Skeletal muscle satellite cell (primary cell): ENCODE data around the gene TEAD4.
A peak's percentile ranks its signal among the peaks of the same experiment; 100 is the strongest.

Experiments used
- H3K27me3 ChIP-seq: 2 replicates; pipeline ENCODE4 v1.7.0; 2013; ENCODE audit warnings: low read length; ENCODE audit not compliant: control insufficient read depth, insufficient read depth
- H3K36me3 ChIP-seq: 2 replicates; pipeline ENCODE4 v1.7.0; 2013; ENCODE audit warnings: mild to moderate bottlenecking, control low read depth, low read length; ENCODE audit not compliant: insufficient read depth
- H3K4me1 ChIP-seq: 2 replicates; pipeline ENCODE4 v1.7.0; 2013; ENCODE audit warnings: low read length; ENCODE audit not compliant: control insufficient read depth, insufficient read depth
- H3K4me2 ChIP-seq: 2 replicates; pipeline ENCODE4 v1.7.0; 2013; ENCODE audit warnings: mild to moderate bottlenecking, low read length
- H3K4me3 ChIP-seq: 2 replicates; pipeline ENCODE4 v1.7.0; 2013; ENCODE audit warnings: low read length
- H3K9ac ChIP-seq: 2 replicates; pipeline ENCODE4 v1.7.0; 2013; ENCODE audit warnings: mild to moderate bottlenecking, low read depth, low read length, moderate library complexity
- H3K9me3 ChIP-seq: replicated peaks from 2 replicates; pipeline ENCODE4 v1.7.0; 2013; ENCODE audit warnings: mild to moderate bottlenecking, control low read depth, low read length

Gene TEAD4

GRCh38 chr12:2960996-2961616, 1.9 kb downstream of the TEAD4 start:
- Histone ChIP-seq H3K9me3 (no peaks in the 10 kb centered on the region), H3K4me1 (peaks cover 47% of the 10 kb centered on the region), H3K36me3 (peaks cover 6% of the 10 kb centered on the region), H3K27me3 (no peaks in the 10 kb centered on the region), H3K4me3 (peak overlapping the region; percentile 89), H3K4me2 (peak overlapping the region; percentile 85), H3K9ac (peak overlapping the region; percentile 88)

GRCh38 chr12:2961705-2962104, 2.5 kb downstream of the TEAD4 start:
- Histone ChIP-seq H3K9me3 (no peaks in the 10 kb centered on the region), H3K4me1 (peaks cover 47% of the 10 kb centered on the region), H3K27me3 (no peaks in the 10 kb centered on the region), H3K4me3 (peak overlapping the region; percentile 89), H3K36me3 (peaks cover 6% of the 10 kb centered on the region), H3K4me2 (peak overlapping the region; percentile 85), H3K9ac (no peak overlapping the region)

GRCh38 chr12:2963154-2963759, 4.1 kb downstream of the TEAD4 start:
- H3K9me3 ChIP-seq = no peaks in the 10 kb centered on the region
- peak overlapping the region; percentile 83 for H3K4me2 ChIP-seq
- H3K4me3 ChIP-seq = no peak overlapping the region
- peaks cover 40% of the 10 kb centered on the region for H3K4me1 ChIP-seq
- no peak overlapping the region for H3K9ac ChIP-seq
- H3K27me3 ChIP-seq = no peaks in the 10 kb centered on the region
- peaks cover 6% of the 10 kb centered on the region for H3K36me3 ChIP-seq

- Histone ChIP-seq H3K4me3 (peak overlapping the region; percentile 59), H3K4me1 (peaks cover 38% of the 10 kb centered on the region), H3K9me3 (no peaks in the 10 kb centered on the region), H3K4me2 (peak overlapping the region; percentile 83), H3K36me3 (peaks cover 6% of the 10 kb centered on the region), H3K27me3 (no peaks in the 10 kb centered on the region), H3K9ac (peak overlapping the region; percentile 55)
These were observed 4.6 kb downstream of the TEAD4 start for GRCh38 chr12:2963760-2964292.

- Histone ChIP-seq H3K9me3 (no peaks in the 10 kb centered on the region), H3K9ac (no peak overlapping the region), H3K4me2 (no peak overlapping the region), H3K36me3 (peaks cover 11% of the 10 kb centered on the region), H3K4me3 (no peak overlapping the region), H3K27me3 (no peaks in the 10 kb centered on the region), H3K4me1 (peaks cover 24% of the 10 kb centered on the region)
These were observed 8.5 kb downstream of the TEAD4 start for GRCh38 chr12:2967651-2968050.

GRCh38 chr12:2970744-2971143, 11.5 kb downstream of the TEAD4 start:
- Histone ChIP-seq H3K27me3 (no peaks in the 10 kb centered on the region), H3K9me3 (no peaks in the 10 kb centered on the region), H3K36me3 (peaks cover 5% of the 10 kb centered on the region), H3K9ac (no peak overlapping the region), H3K4me2 (no peak overlapping the region), H3K4me3 (no peak overlapping the region), H3K4me1 (peaks cover 12% of the 10 kb centered on the region)

- Histone ChIP-seq H3K9ac (no peak overlapping the region), H3K27me3 (no peaks in the 10 kb centered on the region), H3K36me3 (peaks cover 5% of the 10 kb centered on the region), H3K4me1 (peaks cover 12% of the 10 kb centered on the region), H3K4me2 (no peak overlapping the region), H3K4me3 (no peak overlapping the region), H3K9me3 (no peaks in the 10 kb centered on the region)
These were observed 14.4 kb downstream of the TEAD4 start for GRCh38 chr12:2973566-2973965.

- peak overlapping the region; percentile 35 for H3K4me3 ChIP-seq
- no peaks in the 10 kb centered on the region for H3K27me3 ChIP-seq
- no peaks in the 10 kb centered on the region for H3K9me3 ChIP-seq
- H3K4me1 ChIP-seq = peaks cover 12% of the 10 kb centered on the region
- H3K9ac ChIP-seq = no peak overlapping the region
- peaks cover 10% of the 10 kb centered on the region for H3K36me3 ChIP-seq
- peak overlapping the region; percentile 67 for H3K4me2 ChIP-seq
These were observed 15.4 kb downstream of the TEAD4 start for GRCh38 chr12:2974560-2974971.

GRCh38 chr12:2976581-2976996, 17.4 kb downstream of the TEAD4 start:
- Histone ChIP-seq H3K4me1 (peaks cover 17% of the 10 kb centered on the region), H3K4me2 (no peak overlapping the region), H3K36me3 (peaks cover 12% of the 10 kb centered on the region), H3K9me3 (no peaks in the 10 kb centered on the region), H3K9ac (no peak overlapping the region), H3K4me3 (no peak overlapping the region), H3K27me3 (no peaks in the 10 kb centered on the region)

- H3K4me1 ChIP-seq = peaks cover 27% of the 10 kb centered on the region
- H3K4me3 ChIP-seq = no peak overlapping the region
- no peak overlapping the region for H3K4me2 ChIP-seq
- H3K36me3 ChIP-seq = peaks cover 12% of the 10 kb centered on the region
- H3K9me3 ChIP-seq = no peaks in the 10 kb centered on the region
- H3K9ac ChIP-seq = no peak overlapping the region
- no peaks in the 10 kb centered on the region for H3K27me3 ChIP-seq
These were observed 18.6 kb downstream of the TEAD4 start for GRCh38 chr12:2977776-2978175.

- Histone ChIP-seq H3K27me3 (no peaks in the 10 kb centered on the region), H3K36me3 (peaks cover 12% of the 10 kb centered on the region)
These were observed 20.6 kb downstream of the TEAD4 start for GRCh38 chr12:2979806-2980205.

GRCh38 chr12:2980630-2981029, 21.4 kb downstream of the TEAD4 start:
- H3K9ac ChIP-seq = no peak overlapping the region
- peaks cover 12% of the 10 kb centered on the region for H3K36me3 ChIP-seq

More at GRCh38 chr12:2979806-2980205, 20.6 kb downstream of the TEAD4 start:
- Histone ChIP-seq H3K4me2 (no peak overlapping the region), H3K9ac (no peak overlapping the region), H3K4me3 (no peak overlapping the region), H3K9me3 (no peaks in the 10 kb centered on the region), H3K4me1 (peaks cover 19% of the 10 kb centered on the region)

More at GRCh38 chr12:2980630-2981029, 21.4 kb downstream of the TEAD4 start:
- H3K4me3 ChIP-seq = no peak overlapping the region
- no peaks in the 10 kb centered on the region for H3K27me3 ChIP-seq
- no peaks in the 10 kb centered on the region for H3K9me3 ChIP-seq
- H3K4me2 ChIP-seq = no peak overlapping the region
- peaks cover 19% of the 10 kb centered on the region for H3K4me1 ChIP-seq
